OCI-LY3 (cell line): ENCODE measurements around the gene PPP1R3G.

Experiments
- H2AFZ ChIP-seq: fragments of 200-600, 300-600 bp; shearing (Covaris generic); 2 replicates; pipeline ENCODE4 v1.6.0; 2014; ENCODE audit warnings: antibody characterized with exemption, low read depth, low read length
- H3K27ac ChIP-seq: fragments of 200-600, 300-600 bp; sonication (generic); 2 replicates; pipeline ENCODE4 v1.5.1; 2014; ENCODE audit warnings: mild to moderate bottlenecking, low read length, moderate library complexity, mixed read lengths
- H3K27me3 ChIP-seq: fragments of 200-600, 300-600 bp; sonication (generic); 2 replicates; pipeline ENCODE4 v1.6.1; 2014; ENCODE audit warnings: low read depth, low read length, mixed read lengths
- H3K36me3 ChIP-seq: fragments of 200-600, 300-600 bp; sonication (generic); replicated peaks from 2 replicates; pipeline ENCODE3; 2014; ENCODE audit warnings: low read depth, low read length, mixed read lengths
- H3K4me1 ChIP-seq: fragments of 300-600, 200-600 bp; sonication (generic); 2 replicates; pipeline ENCODE4 v1.6.1; 2014; ENCODE audit warnings: low read length, mixed read lengths
- H3K4me2 ChIP-seq: fragments of 200-600, 300-600 bp; sonication (generic); 2 replicates; pipeline ENCODE4 v1.6.1; 2014; ENCODE audit warnings: low read length, mixed read lengths
- H3K4me3 ChIP-seq: fragments of 300-600, 200-600 bp; sonication (generic); 2 replicates; pipeline ENCODE4 v1.5.1; 2014; ENCODE audit warnings: antibody characterized with exemption, mild to moderate bottlenecking, low read length, moderate library complexity
- H3K79me2 ChIP-seq: fragments of 300-600, 200-600 bp; shearing (Covaris generic); 2 replicates; pipeline ENCODE4 v1.6.1; 2014; ENCODE audit warnings: mild to moderate bottlenecking, low read length, mixed read lengths
- H3K9ac ChIP-seq: fragments of 300-600, 200-600 bp; shearing (Covaris generic); 2 replicates; pipeline ENCODE4 v1.6.0; 2014; ENCODE audit warnings: mild to moderate bottlenecking, low read length, moderate library complexity
- H3K9me3 ChIP-seq: fragments of 200-600, 300-600 bp; shearing (Covaris generic); 2 replicates; pipeline ENCODE4 v1.6.1; 2014; ENCODE audit warnings: low read length, mixed read lengths; ENCODE audit not compliant: insufficient read depth
- H4K20me1 ChIP-seq: fragments of 200-600, 300-600 bp; sonication (generic); 2 replicates; pipeline ENCODE4 v1.6.1; 2016; ENCODE audit warnings: low read length, mixed read lengths; ENCODE audit not compliant: insufficient read depth
- CTCF ChIP-seq: fragments of 200-600, 300-600 bp; sonication (generic); IDR thresholded peaks from 2 replicates; pipeline ENCODE4 v1.5.1; 2014; ENCODE audit warnings: antibody characterized with exemption, low read length, low read depth
- EZH2phosphoT487 ChIP-seq: fragments of 200-600 bp; shearing (Covaris generic); IDR thresholded peaks from 2 replicates; pipeline ENCODE4 v1.6.1; 2018; ENCODE audit warnings: antibody characterized with exemption, mixed run types, low read depth

PPP1R3G gene

DNA sequence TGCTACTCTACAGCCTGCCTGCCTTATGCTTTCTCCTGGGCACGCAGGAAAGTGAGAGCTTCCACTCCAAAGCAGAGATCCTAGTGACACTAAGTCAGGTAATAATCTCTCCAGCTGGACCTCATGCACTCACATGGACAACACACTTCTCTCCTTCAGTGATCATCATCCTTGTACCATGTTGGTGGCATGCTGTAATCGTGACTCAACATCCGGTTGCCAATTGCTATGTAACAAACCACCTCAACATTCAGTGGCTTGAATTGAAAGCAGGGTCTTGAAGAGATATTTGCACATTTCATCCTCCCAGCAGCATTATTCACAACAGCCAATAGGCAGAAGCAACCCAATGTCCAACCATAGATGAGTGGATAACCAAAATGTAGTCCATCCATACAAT is 40.3 kb upstream of the PPP1R3G start:
- H4K20me1 ChIP-seq, result no peaks in the 10 kb centered on the region
- no peaks in the 10 kb centered on the region for H3K36me3 ChIP-seq
- no peak overlapping the region for H3K4me3 ChIP-seq
- no peaks in the 10 kb centered on the region for H3K27me3 ChIP-seq
- no peak overlapping the region for H3K27ac ChIP-seq
- no peak overlapping the region for H3K9ac ChIP-seq
- no peaks in the 10 kb centered on the region for H3K4me1 ChIP-seq
- no peak overlapping the region for H3K4me2 ChIP-seq
- TF ChIP-seq EZH2phosphoT487, result no peak
- TF ChIP-seq CTCF, result no peak
- no peaks in the 10 kb centered on the region for H3K79me2 ChIP-seq
- H3K9me3 ChIP-seq, result no peaks in the 10 kb centered on the region
- no peak overlapping the region for H2AFZ ChIP-seq

DNA sequence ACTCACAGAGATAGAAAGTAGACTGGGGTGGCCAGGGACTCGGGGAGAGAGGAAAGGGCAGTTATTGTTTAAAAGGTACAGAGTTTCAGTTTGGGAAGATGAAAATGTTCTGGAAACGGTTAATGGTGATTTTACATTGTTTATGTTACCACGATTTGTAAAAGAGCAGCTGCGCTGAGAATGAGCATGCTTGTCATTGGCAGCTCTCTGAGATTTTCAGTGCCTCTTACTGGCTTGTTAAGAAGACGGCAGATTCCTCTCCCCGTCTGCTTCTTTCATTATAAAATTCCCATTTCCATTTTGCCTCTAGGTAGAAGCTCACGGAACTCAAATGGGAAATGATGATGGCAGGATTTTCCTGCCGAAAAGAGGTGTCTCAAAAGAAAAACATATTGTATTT is 39.7 kb upstream of the PPP1R3G start:
- Histone ChIP-seq H3K27me3 (no peaks in the 10 kb centered on the region), H3K4me2 (no peak overlapping the region), H4K20me1 (no peaks in the 10 kb centered on the region), H3K9ac (no peak overlapping the region), H3K4me1 (no peaks in the 10 kb centered on the region), H3K36me3 (no peaks in the 10 kb centered on the region), H3K9me3 (no peaks in the 10 kb centered on the region), H2AFZ (no peak overlapping the region), H3K27ac (no peak overlapping the region), H3K4me3 (no peak overlapping the region), H3K79me2 (no peaks in the 10 kb centered on the region)
- TF ChIP-seq EZH2phosphoT487, result no peak
- TF ChIP-seq CTCF, result no peak

DNA sequence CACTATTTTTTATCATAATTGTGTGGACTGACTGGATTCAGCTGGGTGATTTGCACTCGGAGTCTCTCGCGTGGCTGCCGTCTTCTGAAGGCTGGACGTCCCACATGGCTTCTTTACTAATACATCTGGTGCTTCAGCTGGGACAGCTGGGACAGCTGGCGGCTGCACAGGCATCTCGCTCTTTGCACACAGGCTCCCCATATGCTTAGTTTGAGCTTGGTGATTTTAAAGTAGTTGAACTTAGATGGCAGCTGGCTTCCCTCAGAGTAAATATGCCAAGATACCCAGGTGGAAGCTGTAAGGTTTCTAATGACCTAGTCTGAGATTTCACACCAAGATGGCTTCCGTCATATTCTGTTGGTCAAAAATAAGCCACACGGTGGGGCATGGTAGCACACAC is 38.7 kb upstream of the PPP1R3G start:
- Histone ChIP-seq H3K9me3 (no peaks in the 10 kb centered on the region; the same call in 1 of the 2 replicates), H3K4me3 (no peak overlapping the region), H3K27me3 (no peaks in the 10 kb centered on the region), H3K4me1 (no peaks in the 10 kb centered on the region), H2AFZ (no peak overlapping the region), H3K79me2 (no peaks in the 10 kb centered on the region), H3K9ac (no peak overlapping the region), H4K20me1 (no peaks in the 10 kb centered on the region), H3K27ac (no peak overlapping the region), H3K4me2 (no peak overlapping the region), H3K36me3 (no peaks in the 10 kb centered on the region)
- TF ChIP-seq EZH2phosphoT487, result no peak
- no peak for TF ChIP-seq CTCF

DNA sequence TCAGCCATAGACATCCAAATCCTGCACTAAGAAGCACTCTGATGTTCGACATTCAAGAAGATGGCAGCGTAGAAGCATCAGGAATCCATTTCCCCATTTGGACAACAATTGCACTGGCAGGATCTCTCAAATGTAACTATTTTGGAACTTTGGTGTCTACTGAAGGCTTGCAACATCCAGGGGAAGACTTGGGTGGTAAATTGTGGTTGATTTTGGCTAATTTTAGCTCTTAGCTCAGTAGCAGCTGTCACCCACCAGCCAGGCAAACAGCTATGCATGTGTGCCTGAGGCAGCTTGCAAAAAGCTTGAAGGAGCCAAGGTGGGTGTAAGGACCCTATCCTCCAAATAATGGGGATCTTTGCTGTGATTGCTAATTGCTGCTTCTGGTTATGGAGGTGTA is 35.1 kb upstream of the PPP1R3G start:
- Histone ChIP-seq H4K20me1 (no peaks in the 10 kb centered on the region), H3K9ac (no peak overlapping the region), H3K27ac (no peak overlapping the region), H3K9me3 (no peaks in the 10 kb centered on the region; the same call in 1 of the 2 replicates), H3K27me3 (no peaks in the 10 kb centered on the region), H3K4me1 (no peaks in the 10 kb centered on the region), H3K79me2 (no peaks in the 10 kb centered on the region), H3K36me3 (no peaks in the 10 kb centered on the region), H2AFZ (no peak overlapping the region), H3K4me3 (no peak overlapping the region), H3K4me2 (no peak overlapping the region)
- TF ChIP-seq EZH2phosphoT487 (no peak), CTCF (no peak)
